Keratinocyte (primary cell): Measurements from ENCODE around the gene CNTNAP5.

Source experiments
- EZH2 ChIP-seq: IDR thresholded peaks from one replicate; pipeline ENCODE4 v1.6.1; 2012; ENCODE audit warnings: inconsistent platforms, mild to moderate bottlenecking, low read length, moderate library complexity
- TF ChIP-seq, protein P1 (sequence below), 3 experiments: IDR thresholded peaks in 1 of 3; conservative IDR thresholded peaks in 1 of 3; optimal IDR thresholded peaks in 1 of 3; 2 replicates in 2 of 3; 3 replicates in 1 of 3; pipeline versions ENCODE3 to v1.5.1; 2011; ENCODE audit warnings: low read length in 3 of 3, mild to moderate bottlenecking in 3 of 3, moderate library complexity in 2 of 3, control low read depth in 1 of 3, inconsistent platforms in 1 of 3; ENCODE audit not compliant: insufficient read depth in 2 of 3; ENCODE audit errors: extremely low read depth in 1 of 3

DNA sequence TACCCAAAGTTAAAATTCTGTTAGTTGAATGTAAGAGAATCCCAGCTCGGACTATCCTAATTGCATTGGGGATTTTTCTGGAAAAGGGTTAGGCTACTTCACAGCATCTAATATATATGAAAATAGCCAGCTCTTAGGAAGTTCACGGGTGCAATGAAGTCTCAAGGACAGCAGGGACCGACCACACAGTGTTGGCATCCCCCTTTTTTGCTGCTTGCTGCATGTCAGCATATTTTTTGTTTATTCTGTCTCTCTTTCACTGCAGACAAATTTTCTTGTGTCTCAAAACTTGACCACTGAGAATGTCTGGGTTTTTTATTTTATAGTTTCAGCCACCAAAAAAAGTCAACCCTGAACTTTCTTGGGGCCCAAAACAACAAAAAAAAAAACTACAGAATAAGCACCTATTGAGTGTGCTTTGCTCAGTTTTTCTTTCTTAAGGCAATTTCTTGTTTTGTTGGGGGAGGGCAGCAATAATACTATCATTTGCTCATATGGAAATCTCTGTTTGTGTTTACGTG lies 535.6 kb downstream of the CNTNAP5 start:
- TF ChIP-seq, protein P1, sequence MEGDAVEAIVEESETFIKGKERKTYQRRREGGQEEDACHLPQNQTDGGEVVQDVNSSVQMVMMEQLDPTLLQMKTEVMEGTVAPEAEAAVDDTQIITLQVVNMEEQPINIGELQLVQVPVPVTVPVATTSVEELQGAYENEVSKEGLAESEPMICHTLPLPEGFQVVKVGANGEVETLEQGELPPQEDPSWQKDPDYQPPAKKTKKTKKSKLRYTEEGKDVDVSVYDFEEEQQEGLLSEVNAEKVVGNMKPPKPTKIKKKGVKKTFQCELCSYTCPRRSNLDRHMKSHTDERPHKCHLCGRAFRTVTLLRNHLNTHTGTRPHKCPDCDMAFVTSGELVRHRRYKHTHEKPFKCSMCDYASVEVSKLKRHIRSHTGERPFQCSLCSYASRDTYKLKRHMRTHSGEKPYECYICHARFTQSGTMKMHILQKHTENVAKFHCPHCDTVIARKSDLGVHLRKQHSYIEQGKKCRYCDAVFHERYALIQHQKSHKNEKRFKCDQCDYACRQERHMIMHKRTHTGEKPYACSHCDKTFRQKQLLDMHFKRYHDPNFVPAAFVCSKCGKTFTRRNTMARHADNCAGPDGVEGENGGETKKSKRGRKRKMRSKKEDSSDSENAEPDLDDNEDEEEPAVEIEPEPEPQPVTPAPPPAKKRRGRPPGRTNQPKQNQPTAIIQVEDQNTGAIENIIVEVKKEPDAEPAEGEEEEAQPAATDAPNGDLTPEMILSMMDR (optimal IDR thresholded peaks at IDR 0.05 in 1 of 3, IDR thresholded peaks at IDR 0.05 in 1 of 3, conservative IDR thresholded peaks at IDR 0.05 in 1 of 3; ENCODE audit: extremely low read depth in 1 of 3, insufficient read depth in 2 of 3, low read length in 3 of 3), result no peak
- TF ChIP-seq EZH2, result no peak
